CD4-positive, alpha-beta T cell treated with Interleukin-12 subunit alpha and Interleukin-12 subunit beta, for 1 hour (primary cell): Measurements from ENCODE around the gene NACA2.
"Not testable (repeated sequence)": the region's sequence is repeated elsewhere in the genome, so short reads cannot be mapped to it uniquely, and the experiment has no call there.

ENCODE experiments used
- DNase-seq: peaks from one replicate; pipeline ENCODE4 v3.0.0-alpha.2; 2020

NACA2 gene

GRCh38 chr17:61575352-61575975, 15.6 kb downstream of the NACA2 start:
- no peak for DNase-seq

DNA sequence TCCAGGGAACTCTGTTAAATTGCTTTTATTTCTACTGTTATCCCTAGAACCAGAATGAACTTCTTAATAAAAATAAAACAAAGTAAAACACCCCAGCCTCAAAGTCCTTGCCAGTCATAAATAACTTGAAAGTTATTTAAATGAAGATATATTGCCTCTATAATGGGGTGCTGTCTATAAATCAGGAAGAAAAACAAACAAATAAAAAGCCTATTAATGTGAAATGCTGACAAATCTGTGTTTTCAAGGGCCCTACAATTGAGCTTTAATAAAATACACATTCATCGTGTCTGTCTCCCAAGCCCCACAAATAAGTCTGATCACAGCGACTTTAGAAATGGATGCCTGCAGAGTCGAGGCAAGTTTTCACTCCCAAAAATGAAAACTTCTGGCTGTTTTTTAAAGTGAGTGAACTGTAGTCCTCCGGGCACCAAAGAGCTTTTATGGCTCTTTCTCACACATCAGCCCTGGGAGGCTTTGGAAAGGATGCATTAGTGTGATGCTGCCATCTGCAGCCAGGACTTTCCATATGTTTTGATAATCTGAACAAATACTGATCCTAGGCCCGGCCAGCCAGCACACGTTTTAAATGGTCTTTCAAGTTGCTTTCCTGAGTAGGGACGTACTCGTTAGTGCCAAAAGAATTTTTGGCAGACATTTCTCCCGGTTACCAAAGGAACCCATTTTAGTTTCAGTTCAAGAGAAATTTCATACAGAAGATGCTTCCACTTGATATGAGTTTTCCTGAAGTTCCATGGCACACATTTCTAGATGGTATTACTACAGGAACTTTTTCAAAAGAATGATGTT, 16.3 kb downstream of the NACA2 start:
- DNase-seq, result no peak

DNA sequence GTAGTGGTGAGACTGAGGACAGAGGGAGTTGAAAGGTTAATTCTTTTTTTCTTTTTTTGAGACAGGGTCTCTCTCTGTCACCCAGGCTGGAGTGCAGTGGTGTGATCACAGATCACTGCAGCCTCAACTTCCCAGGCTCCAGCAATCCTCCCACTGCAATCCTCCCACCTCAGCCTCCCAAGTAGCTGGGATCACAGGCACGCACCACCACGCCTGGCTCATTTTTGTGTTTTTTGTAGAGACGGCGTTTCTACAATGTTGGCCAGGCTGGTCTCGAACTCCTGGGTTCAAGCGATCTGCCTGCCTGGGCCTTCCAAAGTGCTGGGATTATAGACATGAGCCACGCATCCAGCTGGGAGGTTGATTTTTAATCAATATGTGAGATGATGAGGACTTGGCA, 18.5 kb downstream of the NACA2 start:
- DNase-seq, result not testable (repeated sequence)

GRCh38 chr17:61571624-61572023, 19.4 kb downstream of the NACA2 start:
- no peak for DNase-seq

DNA sequence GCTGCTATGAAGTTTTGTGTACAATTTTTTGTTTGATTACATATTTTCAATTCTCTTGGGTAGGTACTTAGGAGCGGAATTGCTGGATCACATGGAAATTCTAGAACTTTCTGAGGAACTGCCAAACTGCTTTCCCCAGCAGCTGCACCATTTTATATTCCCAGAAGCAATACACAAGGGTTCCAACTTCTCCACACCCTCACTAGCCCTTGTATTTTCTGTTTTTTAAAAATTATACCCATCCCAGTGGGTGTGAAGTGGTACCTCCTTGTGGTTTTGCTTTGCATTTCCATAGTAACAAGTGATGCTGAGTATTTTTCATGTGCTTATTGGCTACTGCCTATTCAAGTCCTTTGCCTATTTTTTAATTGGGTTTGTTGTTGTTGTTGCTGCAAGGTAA, 20.9 kb downstream of the NACA2 start:
- no peak for DNase-seq

DNA sequence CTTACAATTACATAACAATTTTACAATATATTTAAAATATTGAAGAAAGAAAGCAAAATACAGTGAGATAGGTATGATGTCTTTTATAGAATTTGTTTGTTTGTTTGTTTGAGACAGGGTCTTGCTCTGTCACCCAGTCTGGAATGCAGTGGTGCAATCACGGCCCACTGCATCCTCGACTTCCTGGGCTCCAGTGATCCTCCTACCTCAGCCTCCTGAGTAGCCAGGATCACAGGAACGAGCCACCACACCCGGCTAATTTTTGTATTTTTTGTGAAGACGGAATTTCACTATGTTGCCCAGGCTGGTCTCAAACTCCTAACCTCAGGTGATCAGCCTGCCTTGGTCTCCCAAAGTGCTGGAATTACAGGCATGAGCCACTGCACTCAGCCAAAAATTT, 21.5 kb downstream of the NACA2 start:
- not testable (repeated sequence) for DNase-seq

GRCh38 chr17:61568219-61569072, 22.6 kb downstream of the NACA2 start:
- DNase-seq, result no peak

DNA sequence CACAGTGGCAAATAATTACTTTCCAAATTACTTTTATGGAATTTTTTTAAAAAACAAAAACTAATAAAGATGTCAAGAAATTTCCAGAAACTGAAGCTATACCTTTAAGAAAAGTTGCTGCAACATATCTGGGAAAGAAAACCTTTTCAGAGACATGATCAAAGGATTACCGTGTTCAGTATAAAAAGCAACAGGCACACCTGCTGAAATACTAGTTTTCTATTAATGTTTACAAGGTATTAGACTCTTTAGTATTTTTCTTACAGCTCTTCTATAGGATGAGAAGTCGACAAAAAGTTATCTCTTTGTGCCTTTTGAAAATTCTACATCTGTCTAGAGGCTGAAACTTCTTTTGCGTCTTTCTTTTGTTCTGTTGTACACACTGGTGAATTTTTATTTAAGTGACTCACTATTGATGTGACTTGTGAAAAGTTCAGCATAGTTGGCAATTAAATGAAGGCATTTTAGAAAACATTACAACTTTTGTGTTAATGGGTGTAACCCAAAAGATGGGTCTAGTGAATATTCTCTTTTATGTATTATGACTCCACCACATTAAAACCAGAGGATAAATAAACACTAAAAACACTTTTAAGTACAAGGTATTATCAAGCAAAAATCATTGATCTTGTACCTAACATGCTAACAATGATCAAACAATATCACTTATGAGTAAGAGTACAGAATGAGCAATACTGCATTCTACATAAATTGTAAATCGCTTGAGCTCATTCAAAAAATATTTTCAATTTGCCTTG, 23.8 kb downstream of the NACA2 start:
- DNase-seq, result no peak

GRCh38 chr17:61566448-61566847, 24.6 kb downstream of the NACA2 start:
- not testable (repeated sequence) for DNase-seq

- not testable (repeated sequence) for DNase-seq
Measured at GRCh38 chr17:61565850-61566249, 25.2 kb downstream of the NACA2 start.

DNA sequence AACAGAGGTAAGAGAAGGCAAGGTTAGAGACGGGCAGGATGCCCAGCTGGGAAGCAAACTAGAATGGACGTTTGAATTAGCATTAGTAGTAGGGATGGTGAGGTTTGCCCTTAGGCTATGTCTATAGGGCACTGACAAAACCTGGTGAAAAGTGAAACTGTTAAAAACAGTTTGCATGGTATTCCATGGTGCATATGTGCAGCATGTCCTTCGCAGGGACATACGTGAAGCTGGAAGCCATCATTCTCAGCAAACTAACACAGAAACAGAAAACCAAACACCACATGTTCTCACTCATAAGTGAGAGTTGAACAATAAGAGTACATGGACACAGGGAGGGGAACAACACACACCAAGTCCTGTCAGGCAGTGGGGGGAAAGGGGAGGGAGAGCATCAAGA, 25.8 kb downstream of the NACA2 start:
- no peak for DNase-seq

GRCh38 chr17:61562287-61562686, 28.7 kb downstream of the NACA2 start:
- no peak for DNase-seq

GRCh38 chr17:61561354-61561753, 29.7 kb downstream of the NACA2 start:
- no peak for DNase-seq

- DNase-seq, result no peak
Measured at GRCh38 chr17:61560071-61560470, 30.9 kb downstream of the NACA2 start.

DNA sequence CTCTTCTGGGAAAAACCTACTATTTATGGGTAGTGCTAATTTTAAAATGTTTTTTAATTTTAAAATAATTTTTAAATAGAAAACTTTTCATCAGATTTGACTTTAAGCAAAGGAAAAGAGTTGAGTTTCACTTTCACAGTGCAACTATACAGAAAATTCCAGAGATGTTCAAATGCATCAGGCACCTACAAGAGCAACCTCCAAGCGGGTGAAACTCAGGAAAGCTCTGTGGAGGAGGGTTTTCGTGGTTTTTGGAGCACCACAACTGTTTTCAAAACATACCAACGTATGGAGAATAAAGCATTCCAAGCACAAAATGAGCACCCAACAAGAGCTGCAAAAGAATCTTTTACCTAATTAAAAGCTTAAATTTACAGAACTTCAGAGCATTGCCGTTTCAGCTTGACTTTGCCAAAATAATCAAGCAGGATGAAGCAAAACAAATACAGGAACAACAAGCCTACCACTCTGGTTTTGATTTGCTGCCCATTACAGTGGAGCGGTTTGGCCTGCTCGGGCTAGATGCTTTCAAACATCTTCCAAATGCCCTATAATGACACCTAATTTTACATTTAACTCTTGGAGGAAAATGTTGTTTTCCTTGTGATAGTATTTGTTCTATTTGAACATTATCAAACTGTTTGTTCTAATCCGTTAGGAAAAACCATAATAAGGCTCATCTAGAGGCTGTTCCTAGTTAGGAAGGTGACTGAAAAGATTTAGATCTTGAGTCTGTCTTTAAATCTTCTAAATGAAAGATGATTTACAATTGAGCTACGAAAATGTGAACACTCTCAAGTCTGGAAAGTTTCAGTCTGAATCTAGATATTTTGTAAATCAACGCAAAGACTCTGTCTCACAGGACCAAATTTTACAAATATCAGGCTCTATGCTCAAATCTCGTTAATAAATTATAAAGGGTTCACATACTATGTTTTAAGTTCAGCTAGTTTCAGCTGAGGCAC, 34.5 kb downstream of the NACA2 start:
- DNase-seq, result no peak

GRCh38 chr17:61555127-61555566, 35.9 kb downstream of the NACA2 start:
- DNase-seq, result no peak

GRCh38 chr17:61554209-61554608, 36.8 kb downstream of the NACA2 start:
- no peak for DNase-seq

GRCh38 chr17:61552560-61552959, 38.5 kb downstream of the NACA2 start:
- DNase-seq, result not testable (repeated sequence)

DNA sequence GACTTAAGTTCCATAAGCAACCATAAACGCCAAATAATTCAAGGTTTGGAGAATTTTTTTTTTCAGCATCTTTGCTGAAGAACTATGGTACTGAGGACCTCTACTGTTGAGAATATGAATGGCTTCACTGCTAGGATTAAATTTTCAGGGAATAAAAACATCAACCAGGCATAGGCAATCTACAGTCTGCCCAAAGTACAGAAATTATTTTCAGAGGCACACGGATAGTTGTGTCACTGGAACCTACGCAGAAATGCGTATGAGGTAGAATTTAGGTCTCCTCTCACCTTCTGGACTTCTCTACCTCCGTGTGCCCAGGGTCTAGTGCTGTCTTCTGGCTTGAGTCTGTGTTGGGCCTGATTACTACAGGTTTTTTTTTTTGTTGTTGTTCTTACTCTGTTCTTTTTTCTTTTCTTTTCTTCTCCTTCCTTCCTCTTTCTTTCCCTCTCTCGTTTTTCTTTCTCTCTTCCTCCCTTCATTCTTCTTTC, 39.7 kb downstream of the NACA2 start:
- DNase-seq, result no peak

DNA sequence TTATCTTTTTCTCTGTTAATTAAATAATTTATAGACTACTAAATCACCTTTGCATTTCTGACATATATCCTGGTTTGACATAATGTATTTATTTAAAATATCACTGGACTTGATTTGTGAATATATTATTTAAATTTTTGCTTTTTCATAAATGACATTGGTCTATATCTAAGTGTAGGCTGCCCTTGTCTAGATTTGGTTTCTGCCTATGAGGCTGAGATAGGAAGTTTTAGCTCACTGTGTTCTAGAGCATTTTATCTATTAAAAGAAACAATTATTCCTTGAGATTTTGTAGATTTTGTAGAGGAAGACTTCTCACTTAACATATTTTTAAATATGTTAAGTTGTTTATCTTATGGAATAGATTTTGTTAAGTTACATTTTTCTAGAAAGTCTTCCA, 43.9 kb downstream of the NACA2 start:
- no peak for DNase-seq

GRCh38 chr17:61545335-61545938, 45.6 kb downstream of the NACA2 start:
- no peak for DNase-seq
